MV-4-11 (cell line): ENCODE data around the gene IL16.
"Not testable (repeated sequence)": the region's sequence is repeated elsewhere in the genome, so short reads cannot be mapped to it uniquely, and the experiment has no call there.

Experiments used
- DNase-seq: peaks from one replicate; lab custom pipeline; 2025; lab: John Stamatoyannopoulos, UW

The IL16 gene

DNA sequence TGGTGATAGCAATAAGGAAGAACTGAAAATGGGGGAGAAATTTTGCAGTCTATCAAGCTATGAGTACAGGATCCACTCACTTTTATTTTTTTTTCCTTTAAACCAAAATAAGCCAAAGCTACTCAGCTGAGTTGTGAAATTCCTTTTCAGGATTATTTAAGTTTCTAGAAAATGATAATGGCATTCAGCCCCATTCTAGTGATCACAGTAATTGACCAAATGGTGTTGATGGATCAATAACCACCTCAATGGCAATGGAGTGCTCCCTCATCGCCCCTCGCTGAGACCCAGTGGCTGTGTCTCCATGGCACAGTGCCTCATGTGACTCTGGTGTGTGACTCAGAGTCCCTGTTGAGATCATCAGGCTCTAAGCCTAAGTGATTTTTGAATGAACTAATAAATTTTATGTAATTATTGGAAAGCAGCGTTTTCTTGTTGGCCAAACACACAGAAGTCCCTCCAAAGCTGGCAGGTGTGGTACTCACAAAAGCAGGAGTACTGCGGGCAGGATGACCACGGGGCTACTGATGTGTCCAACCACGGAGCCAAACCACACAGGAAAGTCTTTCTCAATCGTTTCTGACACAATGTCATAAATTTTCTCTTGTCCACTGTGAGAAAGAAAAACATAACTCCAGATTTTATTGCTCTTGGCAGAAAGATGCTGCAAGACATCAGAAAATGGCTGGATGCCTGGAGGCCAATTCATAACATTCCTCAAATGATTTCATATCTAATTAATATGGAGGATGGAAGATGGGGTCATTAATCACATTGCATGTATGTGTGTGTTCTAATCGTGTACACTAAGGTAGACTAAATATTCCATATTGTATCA, 141.7 kb downstream of the IL16 start:
- DNase-seq: peak; percentile 71

DNA sequence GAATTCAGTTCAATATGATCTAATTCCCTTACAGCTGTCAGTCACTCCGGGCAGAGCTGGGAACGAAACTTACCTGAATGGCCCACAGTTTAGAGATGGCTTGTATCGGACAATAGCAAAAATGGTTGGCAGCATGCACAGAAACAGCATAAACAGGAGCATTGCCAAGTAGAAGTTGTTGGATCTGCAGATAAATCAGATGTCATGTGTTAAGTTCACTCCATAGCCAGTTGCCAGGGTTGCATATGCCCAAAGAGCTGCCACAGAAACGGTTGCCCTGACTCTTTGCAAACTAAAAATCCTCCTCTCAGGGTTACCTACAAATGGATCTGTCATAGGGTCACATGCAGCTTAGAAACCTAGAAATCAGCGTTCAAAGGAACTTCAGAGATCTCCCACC, 142.6 kb downstream of the IL16 start:
- no peak for DNase-seq

DNA sequence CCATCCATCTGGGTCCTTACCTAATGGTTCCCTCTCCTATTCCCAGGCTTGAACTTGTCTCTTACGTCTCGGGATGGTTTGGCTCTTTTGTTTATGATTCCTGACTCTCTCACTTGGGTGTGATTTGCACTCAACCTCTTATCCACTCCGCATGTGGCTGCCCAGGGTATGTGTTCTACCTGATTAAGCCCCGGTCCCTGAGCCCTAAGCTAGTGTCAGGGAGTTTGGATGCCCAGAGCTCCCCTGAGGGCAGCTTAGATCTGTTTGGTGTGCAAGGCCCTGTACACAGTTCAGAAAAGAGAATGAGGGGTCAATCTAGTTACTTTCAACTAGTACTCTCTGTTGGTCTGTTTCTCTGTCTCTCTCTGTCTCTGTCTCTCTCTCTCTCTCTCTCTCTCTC, 143.2 kb downstream of the IL16 start:
- DNase-seq: no peak

DNA sequence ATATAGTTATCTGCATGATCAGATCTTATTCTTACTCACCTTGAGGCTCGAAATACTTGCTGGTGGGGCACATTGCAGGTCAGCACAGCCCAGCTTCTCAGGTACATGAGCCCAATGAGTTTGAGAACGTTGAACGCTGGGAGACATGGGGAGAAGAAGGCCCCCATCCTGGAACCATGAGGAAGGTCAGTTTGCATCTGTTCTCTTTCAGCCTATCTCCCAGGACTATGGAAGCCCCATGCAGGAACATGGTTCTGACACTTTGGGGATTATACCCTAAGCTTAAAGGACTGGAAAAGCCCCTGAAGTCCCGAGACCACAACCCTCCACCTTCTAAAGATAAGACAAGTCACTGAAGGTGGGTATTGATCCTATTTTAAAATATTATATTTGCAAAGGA, 144.7 kb downstream of the IL16 start:
- no peak for DNase-seq

DNA sequence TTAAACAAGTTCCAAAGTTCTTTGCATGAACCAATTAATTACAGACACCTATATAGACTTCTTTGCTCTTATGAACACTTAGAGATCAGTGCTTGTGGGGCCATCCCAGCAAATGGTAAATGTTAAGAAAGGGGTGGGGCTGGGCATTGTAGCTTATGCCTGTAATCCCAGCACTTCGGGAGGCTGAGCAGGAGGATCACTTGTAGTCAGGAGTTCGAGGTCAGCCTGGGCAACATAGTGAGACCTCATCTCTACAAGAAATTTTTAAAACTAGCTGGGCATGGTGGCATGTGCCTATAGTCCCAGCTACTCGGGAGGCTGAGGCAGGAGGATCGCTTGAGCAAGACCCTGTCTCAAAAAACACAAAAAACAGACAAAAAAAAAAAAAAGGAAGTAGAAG, 146.7 kb downstream of the IL16 start:
- no peak for DNase-seq

DNA sequence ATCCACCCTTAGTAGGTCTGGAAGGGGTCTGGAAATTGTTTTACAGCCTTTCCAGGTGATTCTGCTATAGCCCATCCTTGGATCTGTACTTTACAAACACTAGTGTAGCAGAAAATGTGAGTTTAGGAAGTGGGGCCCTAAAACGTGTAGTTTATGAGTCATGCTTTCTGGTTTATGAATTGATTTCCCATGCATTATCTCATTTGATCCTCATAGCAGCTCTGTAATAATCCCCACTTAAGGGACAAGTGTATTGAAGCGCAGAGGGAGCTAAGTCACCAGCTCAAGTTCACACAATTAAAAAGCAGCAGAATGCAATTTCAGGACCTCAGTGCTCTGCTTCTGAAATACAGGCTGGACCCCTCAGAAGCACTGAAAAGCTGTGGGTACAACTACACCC, 149.9 kb downstream of the IL16 start:
- no peak for DNase-seq

DNA sequence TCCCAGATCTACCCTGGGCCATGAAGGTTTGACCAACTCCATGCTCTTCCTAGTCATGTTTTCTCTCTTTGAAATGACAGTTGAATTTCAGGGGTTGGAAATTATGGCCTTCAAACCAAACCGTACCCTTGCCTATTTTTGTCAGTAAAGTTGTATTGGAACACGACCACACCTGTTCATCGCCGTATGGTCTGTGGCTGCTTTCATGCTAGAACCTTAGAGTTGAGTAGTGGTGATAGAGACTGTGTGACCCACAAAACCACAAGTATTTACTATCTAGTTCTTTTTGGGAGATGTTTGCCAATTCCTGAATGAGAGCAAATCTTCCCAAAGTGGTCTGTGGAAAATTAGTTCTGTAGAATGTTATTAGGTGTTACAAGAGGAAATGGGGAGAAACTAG, 151.2 kb downstream of the IL16 start:
- no peak for DNase-seq

DNA sequence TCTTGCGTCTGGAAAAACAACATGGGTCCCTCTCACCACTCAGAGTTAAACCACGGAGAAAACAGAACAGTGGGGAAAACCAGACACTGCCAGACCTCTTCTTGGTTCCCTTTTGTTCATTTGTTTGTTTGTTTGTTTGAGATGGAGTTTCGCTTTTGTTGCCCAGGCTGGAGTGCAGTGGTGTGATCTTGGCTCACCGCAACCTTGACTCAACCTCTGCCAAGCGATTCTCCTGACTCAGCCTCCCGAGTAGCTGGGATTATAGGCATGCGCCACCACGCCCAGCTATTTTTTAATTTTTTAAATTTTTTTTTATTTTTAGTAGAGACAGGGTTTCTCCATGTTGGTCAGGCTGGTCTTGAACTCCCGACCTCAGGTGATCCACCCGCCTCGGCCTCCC, 152.0 kb downstream of the IL16 start:
- DNase-seq: not testable (repeated sequence)

DNA sequence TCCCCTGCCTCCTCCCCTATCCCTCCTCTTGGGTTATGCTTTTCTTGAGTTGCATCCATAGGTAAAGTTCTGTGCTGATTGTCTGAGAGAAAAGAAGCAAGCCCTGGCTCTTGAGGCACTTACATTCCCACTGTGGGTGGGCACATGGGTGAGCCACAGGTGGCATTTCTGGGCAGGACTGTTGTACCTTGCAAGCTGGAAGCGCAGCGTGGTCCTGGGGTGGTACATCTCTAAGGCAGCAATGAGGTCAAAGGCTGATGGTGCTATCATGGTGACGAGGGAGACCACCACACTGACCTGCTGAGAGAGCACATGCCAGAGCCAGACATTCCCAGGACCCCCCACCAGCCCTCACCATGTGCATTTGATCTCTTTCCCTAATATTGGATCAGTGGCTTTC, 152.6 kb downstream of the IL16 start:
- no peak for DNase-seq

DNA sequence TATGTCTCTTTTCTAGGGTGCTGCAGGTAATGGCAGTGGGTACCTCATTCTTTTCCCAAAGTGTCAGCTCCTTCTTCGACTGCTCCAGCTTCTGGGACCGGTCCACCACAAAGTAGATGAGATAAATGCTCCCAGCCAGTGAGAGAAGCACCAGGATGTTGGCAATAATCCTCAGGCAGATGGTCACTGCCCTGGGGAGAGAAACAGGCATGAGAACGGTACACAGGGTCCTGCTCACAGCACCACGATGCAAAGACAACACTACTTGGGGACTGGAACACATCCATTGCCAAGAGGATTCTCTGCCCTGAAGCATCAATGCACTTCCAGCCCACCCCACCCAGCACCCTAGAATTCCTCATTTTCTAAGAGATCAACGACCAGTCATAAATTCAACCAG, 155.0 kb downstream of the IL16 start:
- DNase-seq: no peak

DNA sequence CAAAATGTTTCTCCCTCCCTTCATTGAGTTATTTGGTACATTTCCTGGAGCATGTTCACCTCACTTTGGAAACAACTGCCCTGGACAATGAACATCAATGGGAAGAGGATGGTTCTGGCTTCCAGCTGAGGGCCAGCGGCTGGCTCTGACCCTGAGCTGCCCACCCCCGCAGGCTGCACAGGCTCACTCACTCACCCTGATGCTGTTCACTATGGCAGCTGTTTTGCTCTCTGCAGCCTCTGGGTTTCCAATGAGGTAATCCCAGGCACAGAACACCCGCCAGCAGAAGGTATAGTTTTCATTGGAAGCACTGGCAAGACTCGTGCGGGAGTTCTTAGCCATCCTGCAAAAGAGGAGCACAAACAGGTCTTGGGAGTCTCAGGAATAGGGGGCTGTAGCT, 159.6 kb downstream of the IL16 start:
- no peak for DNase-seq

DNA sequence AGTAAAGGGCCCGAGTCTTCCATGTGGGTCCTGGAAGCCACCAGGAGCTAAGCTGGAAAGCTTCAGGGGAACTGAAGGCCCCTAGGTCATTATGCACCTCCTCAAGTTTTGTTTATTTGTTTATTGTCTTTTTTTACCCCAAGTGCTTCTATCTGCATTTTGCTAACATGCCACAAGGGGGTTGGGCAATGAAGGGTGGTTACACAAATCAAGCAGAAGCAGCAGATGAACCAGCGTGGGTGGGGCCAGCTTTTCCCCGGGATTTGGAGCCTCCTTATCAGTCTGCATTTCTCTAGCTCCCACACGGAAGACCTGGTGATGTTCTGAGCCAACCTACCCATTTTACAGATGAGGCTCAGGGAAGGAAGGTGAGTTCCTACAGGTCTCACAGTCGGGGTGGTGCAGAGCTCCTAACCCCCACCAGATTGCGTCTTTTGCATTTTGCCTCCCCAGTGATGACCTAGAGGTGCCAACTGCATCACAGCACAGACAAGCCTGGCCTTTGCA, 160.6 kb downstream of the IL16 start:
- DNase-seq: no peak

DNA sequence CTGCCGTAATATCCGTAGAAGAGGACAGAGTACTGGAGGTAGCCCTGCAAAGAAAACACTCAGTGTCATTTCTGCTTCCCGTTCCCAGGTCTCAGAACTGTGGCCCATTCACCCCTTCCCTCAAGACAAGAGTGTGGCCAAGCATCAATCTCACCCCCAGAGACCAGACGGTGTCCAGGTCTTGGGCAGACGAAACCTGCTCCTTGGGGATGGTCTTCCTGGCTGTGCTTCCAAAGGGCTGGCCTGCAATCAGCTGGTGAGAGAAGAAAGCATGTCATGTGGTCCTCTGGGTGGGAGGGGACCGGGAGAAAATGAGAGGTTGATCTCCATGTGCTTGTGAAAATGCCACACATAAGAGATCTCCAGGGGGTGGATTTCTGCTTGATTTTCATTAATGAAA, 161.6 kb downstream of the IL16 start:
- DNase-seq: no peak

DNA sequence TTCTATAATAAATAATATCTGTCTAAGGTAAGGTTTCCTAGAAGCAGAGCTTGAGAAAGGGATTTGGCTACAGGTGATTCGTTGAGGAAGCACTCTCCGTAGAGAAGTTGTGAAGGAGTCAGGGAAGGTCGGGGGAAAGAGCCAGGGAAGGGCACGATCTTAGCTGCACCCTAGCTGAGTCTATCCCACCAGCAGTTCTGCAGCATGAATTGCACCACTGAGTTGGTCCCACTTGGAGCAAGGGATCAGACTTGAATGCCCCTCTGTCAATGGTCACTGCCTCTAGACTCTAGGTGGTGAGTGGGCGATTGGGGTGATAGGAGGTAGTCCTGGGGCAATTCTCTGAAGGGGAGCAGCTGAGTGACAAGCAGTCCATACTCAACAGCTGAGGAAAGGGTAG, 163.8 kb downstream of the IL16 start:
- DNase-seq: no peak

DNA sequence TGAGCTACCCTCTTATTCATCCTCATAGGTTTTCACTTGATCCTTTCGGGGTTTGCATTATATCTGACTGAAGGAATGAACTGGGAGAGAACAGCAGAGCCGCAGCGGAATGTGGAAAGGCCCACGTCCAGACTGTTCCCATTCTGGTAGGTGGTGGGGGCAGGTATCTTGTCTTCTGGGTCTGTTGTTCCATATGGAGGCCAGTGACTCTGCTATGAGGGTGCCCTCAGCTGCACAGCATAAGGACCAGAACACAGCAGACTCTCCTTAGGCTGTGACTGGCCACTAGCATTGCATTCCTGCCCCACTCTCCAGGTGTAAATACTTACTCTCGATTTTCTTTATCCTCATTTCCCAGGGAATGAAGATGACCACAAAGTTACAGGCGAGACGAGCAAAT, 165.2 kb downstream of the IL16 start:
- DNase-seq: no peak

DNA sequence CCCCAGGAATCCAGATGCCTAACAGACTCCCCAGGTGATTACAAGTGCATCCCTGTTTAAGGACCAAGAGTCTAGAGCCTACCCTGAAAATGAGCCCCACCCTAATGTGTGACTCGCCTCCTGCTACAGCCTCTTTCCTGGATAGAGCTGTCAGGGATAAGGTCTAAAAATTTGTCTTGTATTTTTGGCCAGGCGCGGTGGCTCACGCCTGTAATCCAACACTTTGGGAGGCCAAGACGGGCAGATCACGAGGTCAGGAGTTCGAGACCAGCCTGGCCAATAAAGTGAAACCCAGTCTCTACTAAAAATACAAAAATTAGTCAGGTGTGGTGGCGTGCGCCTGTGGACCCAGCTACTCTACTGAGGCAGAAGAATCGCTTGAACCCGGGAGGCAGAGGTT, 166.1 kb downstream of the IL16 start:
- no peak for DNase-seq

DNA sequence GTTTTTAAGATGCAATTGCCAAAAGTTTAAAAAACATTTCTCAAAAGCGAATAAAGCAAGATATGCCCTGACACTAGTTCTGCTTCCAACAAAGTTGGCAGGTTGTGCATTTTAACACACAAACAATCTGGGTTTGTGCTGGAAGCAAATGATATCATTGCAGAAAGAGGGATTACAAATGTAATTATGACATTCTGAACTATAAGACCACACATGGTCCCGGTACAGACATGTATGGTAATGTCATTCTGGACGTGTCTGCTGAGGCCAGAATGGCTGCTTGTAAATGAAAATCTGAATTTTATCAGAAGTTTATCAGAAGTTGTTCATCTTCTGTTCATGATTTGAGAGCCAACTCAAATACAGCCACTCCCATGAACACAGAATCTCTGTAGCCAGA, 166.6 kb downstream of the IL16 start:
- DNase-seq: no peak
